HCT116 (cell line): ENCODE measurements around the gene RHEX. TPM values are rescaled to one million over a fixed set of nuclear protein-coding genes. Genes with fewer than 3 reads are reported as not detected.

Experiments
- ATAC-seq: fragments of 200-7000 bp; cut with Tn5 transposase; 2 replicates; pipeline ENCODE4 v1.9.1; 2020; ENCODE audit warnings: mild to moderate bottlenecking, moderate library complexity
- BruUV-seq: library from RNA; stranded (reverse); fragments of 400-500 nt; replicated peaks from 2 replicates; lab custom pipeline; 2021; lab: Mats Ljungman, UMichigan
- CTCF ChIA-PET: fragments of 300-600 bp; sonication (Branson Sonifier 250); formaldehyde crosslinking; loops from one replicate; lab custom pipeline; 2021; ENCODE audit warnings: antibody characterized with exemption; lab: Charles Lee
- POLR2A ChIA-PET: fragments of 300-600, 350-600 bp; sonication (Branson Sonifier 250); formaldehyde crosslinking; loops from one replicate; lab custom pipeline; 2021; ENCODE audit warnings: antibody characterized with exemption; lab: Charles Lee
- RAD21 ChIA-PET, 2 experiments: fragments of 300-600 bp; sonication (Branson Sonifier 250); formaldehyde crosslinking; loops; one replicate each; lab custom pipeline; 2023; ENCODE audit warnings: low total read pairs in 2 of 2; ENCODE audit not compliant: uncharacterized antibody in 2 of 2, unreplicated experiment in 2 of 2, low non-redundant PET in 1 of 2; lab: Charles Lee
- DNase-seq: peaks from one replicate; pipeline ENCODE4 v3.0.0-alpha.2; 2010; ENCODE audit warnings: low read depth, low spot score
- H2AFZ ChIP-seq: fragments of 200-600 bp; shearing (Covaris generic), sonication (generic); 2 replicates; pipeline ENCODE4 v1.6.1; 2017; ENCODE audit warnings: low read depth, mixed run types, mixed read lengths, antibody characterized with exemption, low read length; ENCODE audit not compliant: poor library complexity, severe bottlenecking
- H3K27ac ChIP-seq: 2 replicates; pipeline ENCODE4 v1.5.1; 2012; ENCODE audit warnings: low read depth, low read length
- H3K27me3 ChIP-seq: fragments of 200-600 bp; sonication (generic); 2 replicates; pipeline ENCODE4 v1.6.1; 2016; ENCODE audit warnings: mixed run types, low read length, mixed read lengths; ENCODE audit not compliant: insufficient read depth
- H3K36me3 ChIP-seq, 2 experiments: fragments of 200-500 bp in 1 of 2; fragments of 200-600 bp in 1 of 2; sonication (Bioruptor generic) in 1 of 2; sonication (generic) in 1 of 2; 2 replicates each; pipeline versions ENCODE4 v1.5.1 to v1.6.1; 2014 to 2016; ENCODE audit warnings: low read length in 2 of 2, inconsistent platforms in 1 of 2, mixed read lengths in 1 of 2, mixed run types in 1 of 2; ENCODE audit not compliant: insufficient read depth in 2 of 2, control insufficient read depth in 1 of 2
- H3K4me1 ChIP-seq, 2 experiments: fragments of 200-600 bp in 1 of 2; sonication (generic) in 1 of 2; 2 replicates each; pipeline versions ENCODE4 v1.5.1 to v1.6.1; 2012 to 2017; ENCODE audit warnings: low read length in 2 of 2, inconsistent platforms in 1 of 2, mild to moderate bottlenecking in 1 of 2, mixed read lengths in 1 of 2, mixed run types in 1 of 2, moderate library complexity in 1 of 2; ENCODE audit not compliant: insufficient read depth in 2 of 2, control insufficient read depth in 1 of 2
- H3K4me2 ChIP-seq: fragments of 200-600 bp; sonication (generic); 2 replicates; pipeline ENCODE4 v1.6.1; 2017; ENCODE audit warnings: mixed run types, low read length, mixed read lengths
- H3K4me3 ChIP-seq, 2 experiments: fragments of 200-600 bp in 1 of 2; sonication (generic) in 1 of 2; replicated peaks in 1 of 2; 2 replicates each; pipeline ENCODE4 v1.5.1; 2011 to 2016; ENCODE audit warnings: low read length in 2 of 2, control low read depth in 1 of 2, low read depth in 1 of 2, mild to moderate bottlenecking in 1 of 2, mixed read lengths in 1 of 2, mixed run types in 1 of 2
- H3K79me2 ChIP-seq: fragments of 200-600 bp; sonication (generic); 2 replicates; pipeline ENCODE4 v1.6.1; 2017; ENCODE audit warnings: mild to moderate bottlenecking, mixed run types, low read length, moderate library complexity, mixed read lengths; ENCODE audit not compliant: insufficient read depth
- H3K9ac ChIP-seq: fragments of 200-600 bp; sonication (generic); 2 replicates; pipeline ENCODE4 v1.6.1; 2016; ENCODE audit warnings: low read length, mixed read lengths
- H3K9me2 ChIP-seq: fragments of 200-600 bp; sonication (generic), shearing (Covaris generic); 2 replicates; pipeline ENCODE4 v1.6.1; 2017; ENCODE audit warnings: mixed run types, mild to moderate bottlenecking, moderate library complexity; ENCODE audit not compliant: insufficient read depth
- H3K9me3 ChIP-seq, 2 experiments: fragments of 200-500 bp in 1 of 2; fragments of 200-600 bp in 1 of 2; sonication (Bioruptor generic) in 1 of 2; sonication (generic) in 1 of 2; 2 replicates each; pipeline ENCODE4 v1.6.1; 2014 to 2017; ENCODE audit warnings: low read length in 2 of 2, mixed read lengths in 2 of 2, inconsistent platforms in 1 of 2, low read depth in 1 of 2, mild to moderate bottlenecking in 1 of 2, mixed run types in 1 of 2, moderate library complexity in 1 of 2; ENCODE audit not compliant: control insufficient read depth in 1 of 2, insufficient read depth in 1 of 2
- H4K20me1 ChIP-seq: fragments of 200-600 bp; sonication (generic), shearing (Covaris generic); 2 replicates; pipeline ENCODE4 v1.6.1; 2017; ENCODE audit warnings: mixed run types, mild to moderate bottlenecking, moderate library complexity; ENCODE audit not compliant: insufficient read depth
- EGR1 ChIP-seq: IDR thresholded peaks from 2 replicates; pipeline ENCODE4 v1.6.1; 2012; ENCODE audit warnings: low read depth
- POLR2AphosphoS5 ChIP-seq: IDR thresholded peaks from 2 replicates; pipeline ENCODE4 v1.6.1; 2011; ENCODE audit warnings: mild to moderate bottlenecking, low read depth, low read length, moderate library complexity
- SP1 ChIP-seq: IDR thresholded peaks from 2 replicates; pipeline ENCODE4 v1.6.1; 2012; ENCODE audit warnings: low read depth
- YY1 ChIP-seq: IDR thresholded peaks from 2 replicates; pipeline ENCODE4 v1.6.1; 2011; ENCODE audit warnings: low read length, low read depth, moderate library complexity, mild to moderate bottlenecking; ENCODE audit not compliant: insufficient replicate concordance; ENCODE audit errors: extremely low read depth
- intact Hi-C: fragments of 100-400 bp; cut with micrococcal nuclease; formaldehyde crosslinking; loops from 2 replicates; pipeline ENCODE4 v1.10.0; 2022
- total RNA-seq: library from RNA; stranded (reverse); gene quantifications from one replicate; pipeline ENCODE4 v1.2.1, GENCODE V29; 2021; ENCODE audit not compliant: unreplicated experiment
- TF ChIP-seq, protein P1 (sequence below): IDR thresholded peaks from 2 replicates; pipeline ENCODE4 v1.6.1; 2011; ENCODE audit warnings: mild to moderate bottlenecking, low read length, moderate library complexity; ENCODE audit not compliant: insufficient replicate concordance; ENCODE audit errors: extremely low read depth
- TF ChIP-seq, protein P2 (sequence below), 3 experiments: fragments of 200-600 bp in 1 of 3; sonication (generic) in 1 of 3; IDR thresholded peaks in 2 of 3; conservative IDR thresholded peaks in 1 of 3; 2 replicates each; pipeline ENCODE4 v1.5.1; 2012 to 2017; ENCODE audit warnings: low read depth in 2 of 3, low read length in 2 of 3, antibody characterized with exemption in 1 of 3, borderline replicate concordance in 1 of 3, control low read depth in 1 of 3, mild to moderate bottlenecking in 1 of 3, mixed read lengths in 1 of 3, mixed run types in 1 of 3, moderate library complexity in 1 of 3; ENCODE audit not compliant: insufficient read depth in 1 of 3

The RHEX gene
- total RNA-seq, 1 experiment from 2014 or later: not detected

GRCh38 chr1:206040328-206040727, 12.6 kb upstream of the RHEX start:
- Histone ChIP-seq H3K79me2 (no peaks in the 10 kb centered on the region), H3K4me2 (no peak overlapping the region), H3K27ac (no peak overlapping the region)
- CTCF ChIA-PET: interaction anchor here (1.3 kb wide), 1 partner anchor 10 kb away, joined by 6 read pairs; no protein-coding TSS in a partner anchor
- TF ChIP-seq EGR1: no peak
- TF ChIP-seq, protein P1, sequence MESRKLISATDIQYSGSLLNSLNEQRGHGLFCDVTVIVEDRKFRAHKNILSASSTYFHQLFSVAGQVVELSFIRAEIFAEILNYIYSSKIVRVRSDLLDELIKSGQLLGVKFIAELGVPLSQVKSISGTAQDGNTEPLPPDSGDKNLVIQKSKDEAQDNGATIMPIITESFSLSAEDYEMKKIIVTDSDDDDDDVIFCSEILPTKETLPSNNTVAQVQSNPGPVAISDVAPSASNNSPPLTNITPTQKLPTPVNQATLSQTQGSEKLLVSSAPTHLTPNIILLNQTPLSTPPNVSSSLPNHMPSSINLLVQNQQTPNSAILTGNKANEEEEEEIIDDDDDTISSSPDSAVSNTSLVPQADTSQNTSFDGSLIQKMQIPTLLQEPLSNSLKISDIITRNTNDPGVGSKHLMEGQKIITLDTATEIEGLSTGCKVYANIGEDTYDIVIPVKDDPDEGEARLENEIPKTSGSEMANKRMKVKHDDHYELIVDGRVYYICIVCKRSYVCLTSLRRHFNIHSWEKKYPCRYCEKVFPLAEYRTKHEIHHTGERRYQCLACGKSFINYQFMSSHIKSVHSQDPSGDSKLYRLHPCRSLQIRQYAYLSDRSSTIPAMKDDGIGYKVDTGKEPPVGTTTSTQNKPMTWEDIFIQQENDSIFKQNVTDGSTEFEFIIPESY: no peak
- TF ChIP-seq POLR2AphosphoS5: no peak
- TF ChIP-seq, protein P2, sequence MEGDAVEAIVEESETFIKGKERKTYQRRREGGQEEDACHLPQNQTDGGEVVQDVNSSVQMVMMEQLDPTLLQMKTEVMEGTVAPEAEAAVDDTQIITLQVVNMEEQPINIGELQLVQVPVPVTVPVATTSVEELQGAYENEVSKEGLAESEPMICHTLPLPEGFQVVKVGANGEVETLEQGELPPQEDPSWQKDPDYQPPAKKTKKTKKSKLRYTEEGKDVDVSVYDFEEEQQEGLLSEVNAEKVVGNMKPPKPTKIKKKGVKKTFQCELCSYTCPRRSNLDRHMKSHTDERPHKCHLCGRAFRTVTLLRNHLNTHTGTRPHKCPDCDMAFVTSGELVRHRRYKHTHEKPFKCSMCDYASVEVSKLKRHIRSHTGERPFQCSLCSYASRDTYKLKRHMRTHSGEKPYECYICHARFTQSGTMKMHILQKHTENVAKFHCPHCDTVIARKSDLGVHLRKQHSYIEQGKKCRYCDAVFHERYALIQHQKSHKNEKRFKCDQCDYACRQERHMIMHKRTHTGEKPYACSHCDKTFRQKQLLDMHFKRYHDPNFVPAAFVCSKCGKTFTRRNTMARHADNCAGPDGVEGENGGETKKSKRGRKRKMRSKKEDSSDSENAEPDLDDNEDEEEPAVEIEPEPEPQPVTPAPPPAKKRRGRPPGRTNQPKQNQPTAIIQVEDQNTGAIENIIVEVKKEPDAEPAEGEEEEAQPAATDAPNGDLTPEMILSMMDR (IDR thresholded peaks at IDR 0.05 in 2 of 3, conservative IDR thresholded peaks at IDR 0.05 in 1 of 3; ENCODE audit: borderline replicate concordance in 1 of 3, insufficient read depth in 1 of 3, low read depth in 2 of 3, low read length in 2 of 3): 0 out of 6 replicates have a peak, but pooled peaks of 1 of the 3 experiments have one; percentile 6
- no peak for TF ChIP-seq SP1
- no peak for TF ChIP-seq YY1
- TF ChIP-seq, all 23 proteins: peak for 1
- DNase-seq (no peak), ATAC-seq (no peak)
- peaks cover 16% of the 10 kb centered on the region; the same call in 1 of the 2 replicates for H3K27me3 ChIP-seq
- no peaks in the 10 kb centered on the region for H3K36me3 ChIP-seq
- intact Hi-C loops: no loop called here
- no peaks in the 10 kb centered on the region for H3K4me1 ChIP-seq
- no peaks in the 10 kb centered on the region for H3K9me3 ChIP-seq
- BruUV-seq: no TSS peak
- H4K20me1 ChIP-seq: no peaks in the 10 kb centered on the region
- RAD21 ChIA-PET: no interaction called here
- H2AFZ ChIP-seq: no peak overlapping the region
- POLR2A ChIA-PET: no interaction called here
- H3K4me3 ChIP-seq: no peak overlapping the region
- no peak overlapping the region for H3K9ac ChIP-seq
- H3K9me2 ChIP-seq: no peaks in the 10 kb centered on the region
